ENCODE data around the gene FMN1.
A peak's percentile ranks its signal among the peaks of the same experiment; 100 is the strongest.

FMN1 gene

DNA sequence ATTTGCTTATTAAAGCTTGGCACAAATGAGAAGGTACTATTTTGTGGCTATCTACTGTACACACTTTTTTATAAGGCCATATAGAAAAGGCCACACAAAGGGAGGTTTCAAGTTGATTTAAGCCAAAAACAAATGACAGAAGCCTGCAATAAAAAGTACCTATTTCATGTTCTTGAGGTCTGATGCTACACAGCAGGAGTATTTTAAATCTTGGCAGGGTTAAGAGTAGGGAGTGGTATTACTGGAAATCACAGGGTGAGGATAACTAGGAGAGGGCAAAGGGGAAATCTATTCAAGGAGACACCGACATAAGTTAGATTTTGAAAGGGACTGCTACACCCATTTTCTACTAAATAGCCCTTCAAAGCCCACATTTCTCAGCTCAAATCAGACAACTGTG lies 330.5 kb downstream of the FMN1 start:
- no peak overlapping the region for H3K4me3 ChIP-seq (ENCODE audit: low read depth, low read length)
- H3K9ac ChIP-seq (ENCODE audit: low read length), result no peak overlapping the region
- H2AFZ ChIP-seq (ENCODE audit: insufficient read depth, low read length, poor library complexity), result no peak overlapping the region
- no peaks in the 10 kb centered on the region for H3K36me3 ChIP-seq (ENCODE audit: control insufficient read depth in 1 of 2, insufficient read depth in 2 of 2, low read length in 2 of 2)
- WGBS (ENCODE audit: extremely low coverage, insufficient coverage, insufficient read length), result no CpG with 5 or more reads among the region's 1 CpG
- H3K79me1 ChIP-seq (ENCODE audit: low read length), result peaks cover 3% of the 10 kb centered on the region
- no peaks in the 10 kb centered on the region for H3K79me2 ChIP-seq (ENCODE audit: control insufficient read depth, insufficient read depth, low read length, poor library complexity)
- no peak for DNase-seq
- no peak overlapping the region for H3K18ac ChIP-seq (ENCODE audit: low read length)
- H3K4ac ChIP-seq (ENCODE audit: low read depth, low read length), result no peak overlapping the region
- H2BK5ac ChIP-seq (ENCODE audit: low read depth, low read length, poor library complexity), result no peak overlapping the region
- no peak overlapping the region for H3K14ac ChIP-seq (ENCODE audit: low read length)
- H2AK5ac ChIP-seq (ENCODE audit: low read length), result no peak overlapping the region
- H3K23ac ChIP-seq (ENCODE audit: low read length), result no peak overlapping the region
- H4K91ac ChIP-seq (ENCODE audit: low read depth, low read length), result no peak overlapping the region
- no peak overlapping the region for H3K4me2 ChIP-seq (ENCODE audit: low read length)
- H2BK12ac ChIP-seq (ENCODE audit: low read length), result no peak overlapping the region
- no peak overlapping the region for H2BK120ac ChIP-seq (ENCODE audit: insufficient read depth, low read length, poor library complexity)
- H3K9me3 ChIP-seq (ENCODE audit: insufficient read depth, low read depth, low read length), result no peaks in the 10 kb centered on the region
- no peak overlapping the region for H4K8ac ChIP-seq (ENCODE audit: low read depth, low read length)
- peaks cover 14% of the 10 kb centered on the region in 2 experiments for H3K4me1 ChIP-seq (ENCODE audit: control insufficient read depth in 1 of 2, insufficient read depth in 2 of 2, low read length in 2 of 2)
- H3K27me3 ChIP-seq (ENCODE audit: insufficient read depth, low read length), result no peaks in the 10 kb centered on the region
- no peak overlapping the region for H3K27ac ChIP-seq (ENCODE audit: low read depth, low read length)
- no peak overlapping the region for H4K12ac ChIP-seq (ENCODE audit: low read depth, low read length)

DNA sequence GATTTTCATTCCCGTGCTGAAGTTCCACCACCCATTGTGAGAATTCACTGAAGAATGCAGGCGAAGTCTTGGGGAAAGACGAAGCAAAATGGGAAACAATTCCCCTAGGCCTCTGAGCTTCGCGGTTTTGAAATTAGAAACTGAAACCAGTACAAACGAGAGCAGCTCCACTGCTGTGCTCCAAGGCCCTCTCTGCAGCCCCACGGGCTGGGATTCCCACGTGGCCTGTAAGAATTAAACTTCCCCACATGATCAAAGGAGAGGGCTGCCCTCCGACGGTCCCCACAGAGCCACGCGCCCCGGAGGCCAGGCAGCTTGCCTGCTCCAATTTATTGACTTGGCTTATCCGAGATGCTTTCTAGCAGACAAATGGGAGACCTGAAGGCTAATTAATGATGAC lies 332.8 kb downstream of the FMN1 start:
- Histone ChIP-seq H3K27ac (ENCODE audit: low read depth, low read length) (no peak overlapping the region), H2BK12ac (ENCODE audit: low read length) (peak overlapping the region; percentile 7), H3K4me1 (ENCODE audit: control insufficient read depth in 1 of 2, insufficient read depth in 2 of 2, low read length in 2 of 2) (peaks cover 11 to 12% of the 10 kb centered on the region in 2 experiments), H3K9ac (ENCODE audit: low read length) (no peak overlapping the region), H3K14ac (ENCODE audit: low read length) (no peak overlapping the region), H3K4me3 (ENCODE audit: low read depth, low read length) (no peak overlapping the region), H3K9me3 (ENCODE audit: insufficient read depth, low read depth, low read length) (no peaks in the 10 kb centered on the region), H2AFZ (ENCODE audit: insufficient read depth, low read length, poor library complexity) (no peak overlapping the region), H2AK5ac (ENCODE audit: low read length) (peak overlapping the region; percentile 12), H3K23ac (ENCODE audit: low read length) (no peak overlapping the region), H3K79me2 (ENCODE audit: control insufficient read depth, insufficient read depth, low read length, poor library complexity) (no peaks in the 10 kb centered on the region), H3K36me3 (ENCODE audit: control insufficient read depth in 1 of 2, insufficient read depth in 2 of 2, low read length in 2 of 2) (no peaks in the 10 kb centered on the region), H3K4me2 (ENCODE audit: low read length) (no peak overlapping the region), H3K27me3 (ENCODE audit: insufficient read depth, low read length) (no peaks in the 10 kb centered on the region), H4K12ac (ENCODE audit: low read depth, low read length) (no peak overlapping the region), H3K79me1 (ENCODE audit: low read length) (peaks cover 7% of the 10 kb centered on the region), H2BK120ac (ENCODE audit: insufficient read depth, low read length, poor library complexity) (peak overlapping the region; percentile 18), H2BK5ac (ENCODE audit: low read depth, low read length, poor library complexity) (no peak overlapping the region), H3K4ac (ENCODE audit: low read depth, low read length) (no peak overlapping the region), H3K18ac (ENCODE audit: low read length) (no peak overlapping the region), H4K91ac (ENCODE audit: low read depth, low read length) (peak overlapping the region; percentile 8), H4K8ac (ENCODE audit: low read depth, low read length) (peak overlapping the region; percentile 21)
- DNase-seq, result peak; percentile 30 to 50
- no CpG with 5 or more reads among the region's 14 CpGs for whole genome bisulfite sequencing (ENCODE audit: extremely low coverage, insufficient coverage, insufficient read length)

DNA sequence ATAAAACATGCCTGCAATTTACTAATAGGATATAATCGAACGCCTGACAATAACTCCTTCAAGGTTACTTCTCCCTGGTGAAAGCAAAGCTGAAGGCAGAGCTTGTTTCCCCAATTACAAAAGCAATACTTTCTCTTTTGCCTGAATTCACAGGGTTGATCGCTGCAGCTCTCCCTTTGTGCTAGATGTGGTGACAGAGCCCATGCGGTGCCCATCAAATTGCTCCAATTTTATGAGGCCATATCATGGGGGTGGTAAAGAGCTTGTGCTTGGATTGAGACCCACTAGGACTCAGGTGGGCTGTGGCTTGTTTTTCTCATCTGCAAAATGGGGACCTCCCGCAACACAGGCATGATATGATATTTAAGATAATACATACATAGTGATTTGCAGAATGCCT lies 333.3 kb downstream of the FMN1 start:
- H4K12ac ChIP-seq (ENCODE audit: low read depth, low read length), result no peak overlapping the region
- H2BK12ac ChIP-seq (ENCODE audit: low read length), result peak overlapping the region; percentile 30
- no peak overlapping the region for H3K4me2 ChIP-seq (ENCODE audit: low read length)
- H3K27ac ChIP-seq (ENCODE audit: low read depth, low read length), result no peak overlapping the region
- no peaks in the 10 kb centered on the region for H3K27me3 ChIP-seq (ENCODE audit: insufficient read depth, low read length)
- no peak overlapping the region for H3K4me3 ChIP-seq (ENCODE audit: low read depth, low read length)
- no peak overlapping the region for H4K8ac ChIP-seq (ENCODE audit: low read depth, low read length)
- no peak for DNase-seq
- H3K36me3 ChIP-seq (ENCODE audit: control insufficient read depth in 1 of 2, insufficient read depth in 2 of 2, low read length in 2 of 2), result no peaks in the 10 kb centered on the region
- H3K79me2 ChIP-seq (ENCODE audit: control insufficient read depth, insufficient read depth, low read length, poor library complexity), result no peaks in the 10 kb centered on the region
- no peak overlapping the region for H3K14ac ChIP-seq (ENCODE audit: low read length)
- no CpG with 5 or more reads among the region's 5 CpGs for WGBS (ENCODE audit: extremely low coverage, insufficient coverage, insufficient read length)
- H3K4ac ChIP-seq (ENCODE audit: low read depth, low read length), result no peak overlapping the region
- H3K79me1 ChIP-seq (ENCODE audit: low read length), result peaks cover 12% of the 10 kb centered on the region
- no peak overlapping the region for H3K23ac ChIP-seq (ENCODE audit: low read length)
- H2AFZ ChIP-seq (ENCODE audit: insufficient read depth, low read length, poor library complexity), result no peak overlapping the region
- peaks cover 13 to 15% of the 10 kb centered on the region in 2 experiments for H3K4me1 ChIP-seq (ENCODE audit: control insufficient read depth in 1 of 2, insufficient read depth in 2 of 2, low read length in 2 of 2)
- H2AK5ac ChIP-seq (ENCODE audit: low read length), result peak overlapping the region; percentile 47
- H4K91ac ChIP-seq (ENCODE audit: low read depth, low read length), result peak overlapping the region; percentile 5
- H2BK120ac ChIP-seq (ENCODE audit: insufficient read depth, low read length, poor library complexity), result no peak overlapping the region
- no peaks in the 10 kb centered on the region for H3K9me3 ChIP-seq (ENCODE audit: insufficient read depth, low read depth, low read length)
- H3K9ac ChIP-seq (ENCODE audit: low read length), result no peak overlapping the region
- no peak overlapping the region for H2BK5ac ChIP-seq (ENCODE audit: low read depth, low read length, poor library complexity)
- no peak overlapping the region for H3K18ac ChIP-seq (ENCODE audit: low read length)

DNA sequence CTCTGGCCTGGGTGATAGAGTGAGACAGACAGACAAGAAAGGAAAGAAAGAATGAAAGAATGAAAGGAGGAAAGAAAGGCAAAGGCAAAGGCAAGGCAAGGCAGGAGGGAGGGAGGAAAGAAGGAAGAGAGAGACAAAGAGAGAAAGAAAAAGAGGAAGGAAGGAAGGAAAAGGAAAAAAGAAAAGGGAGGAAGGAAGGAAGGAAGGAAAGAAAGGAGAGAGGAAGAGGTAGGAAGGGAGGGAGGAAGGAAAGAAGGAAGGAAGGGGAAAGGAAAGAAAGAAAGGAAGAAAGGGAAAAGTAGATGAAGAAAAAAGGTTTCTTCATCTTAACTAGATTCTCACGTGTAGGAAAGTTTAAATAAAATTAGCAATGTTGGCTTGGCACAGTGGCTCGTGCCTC lies 334.5 kb downstream of the FMN1 start:
- H3K27me3 ChIP-seq (ENCODE audit: insufficient read depth, low read length), result no peaks in the 10 kb centered on the region
- H3K36me3 ChIP-seq (ENCODE audit: control insufficient read depth in 1 of 2, insufficient read depth in 2 of 2, low read length in 2 of 2), result no peaks in the 10 kb centered on the region
- H4K91ac ChIP-seq (ENCODE audit: low read depth, low read length), result no peak overlapping the region
- H3K27ac ChIP-seq (ENCODE audit: low read depth, low read length), result no peak overlapping the region
- no peak overlapping the region for H2BK12ac ChIP-seq (ENCODE audit: low read length)
- H3K9ac ChIP-seq (ENCODE audit: low read length), result no peak overlapping the region
- no CpG with 5 or more reads among the region's 2 CpGs for WGBS (ENCODE audit: extremely low coverage, insufficient coverage, insufficient read length)
- peaks cover 12% of the 10 kb centered on the region for H3K79me1 ChIP-seq (ENCODE audit: low read length)
- DNase-seq, result no peak
- no peak overlapping the region for H2BK5ac ChIP-seq (ENCODE audit: low read depth, low read length, poor library complexity)
- H2AFZ ChIP-seq (ENCODE audit: insufficient read depth, low read length, poor library complexity), result no peak overlapping the region
- no peak overlapping the region for H3K14ac ChIP-seq (ENCODE audit: low read length)
- no peak overlapping the region for H2AK5ac ChIP-seq (ENCODE audit: low read length)
- H3K4me3 ChIP-seq (ENCODE audit: low read depth, low read length), result no peak overlapping the region
- no peak overlapping the region for H2BK120ac ChIP-seq (ENCODE audit: insufficient read depth, low read length, poor library complexity)
- no peaks in the 10 kb centered on the region for H3K9me3 ChIP-seq (ENCODE audit: insufficient read depth, low read depth, low read length)
- H4K12ac ChIP-seq (ENCODE audit: low read depth, low read length), result no peak overlapping the region
- no peaks in the 10 kb centered on the region for H3K79me2 ChIP-seq (ENCODE audit: control insufficient read depth, insufficient read depth, low read length, poor library complexity)
- H3K23ac ChIP-seq (ENCODE audit: low read length), result no peak overlapping the region
- H3K4ac ChIP-seq (ENCODE audit: low read depth, low read length), result no peak overlapping the region
- no peak overlapping the region for H3K18ac ChIP-seq (ENCODE audit: low read length)
- no peak overlapping the region for H3K4me2 ChIP-seq (ENCODE audit: low read length)
- H3K4me1 ChIP-seq (ENCODE audit: control insufficient read depth in 1 of 2, insufficient read depth in 2 of 2, low read length in 2 of 2), result peaks cover 13 to 15% of the 10 kb centered on the region in 2 experiments
- H4K8ac ChIP-seq (ENCODE audit: low read depth, low read length), result no peak overlapping the region
